Trophoblast cell (in vitro differentiated cells and primary cell): ENCODE data around the gene C17orf67.

Experiments
- DNase-seq, 2 donors: peaks; one replicate each; pipeline ENCODE4 v3.0.0-alpha.2; 2016
- H2AFZ ChIP-seq: 2 replicates; pipeline ENCODE4 v1.6.1; 2013; ENCODE audit warnings: low read length, moderate library complexity, mild to moderate bottlenecking; ENCODE audit not compliant: insufficient read depth, poor library complexity
- H2AK5ac ChIP-seq: 2 replicates; pipeline ENCODE4 v1.6.1; 2013; ENCODE audit warnings: mild to moderate bottlenecking, low read length
- H2BK120ac ChIP-seq: 2 replicates; pipeline ENCODE4 v1.6.1; 2013; ENCODE audit warnings: low read length, mild to moderate bottlenecking, moderate library complexity; ENCODE audit not compliant: insufficient read depth, poor library complexity
- H2BK12ac ChIP-seq: 2 replicates; pipeline ENCODE4 v1.6.1; 2013; ENCODE audit warnings: mild to moderate bottlenecking, low read length, moderate library complexity
- H2BK5ac ChIP-seq: 2 replicates; pipeline ENCODE4 v1.6.1; 2013; ENCODE audit warnings: low read length, low read depth, moderate library complexity, mild to moderate bottlenecking; ENCODE audit not compliant: poor library complexity
- H3K14ac ChIP-seq: 2 replicates; pipeline ENCODE4 v1.6.1; 2013; ENCODE audit warnings: mild to moderate bottlenecking, low read length
- H3K18ac ChIP-seq: 2 replicates; pipeline ENCODE4 v1.6.1; 2013; ENCODE audit warnings: mild to moderate bottlenecking, low read length
- H3K23ac ChIP-seq: 2 replicates; pipeline ENCODE4 v1.6.1; 2013; ENCODE audit warnings: low read length
- H3K27ac ChIP-seq: 2 replicates; pipeline ENCODE4 v1.5.1; 2013; ENCODE audit warnings: low read depth, mild to moderate bottlenecking, inconsistent platforms, low read length, moderate library complexity
- H3K27me3 ChIP-seq: 2 replicates; pipeline ENCODE4 v1.6.1; 2013; ENCODE audit warnings: inconsistent platforms, mild to moderate bottlenecking, low read length, moderate library complexity; ENCODE audit not compliant: insufficient read depth
- H3K36me3 ChIP-seq, 2 experiments: 1 replicate in 1 of 2; 2 replicates in 1 of 2; pipeline ENCODE4 v1.6.1; 2013; ENCODE audit warnings: low read length in 2 of 2, mild to moderate bottlenecking in 2 of 2, moderate library complexity in 1 of 2; ENCODE audit not compliant: insufficient read depth in 2 of 2, control insufficient read depth in 1 of 2
- H3K4ac ChIP-seq: 2 replicates; pipeline ENCODE4 v1.6.1; 2013; ENCODE audit warnings: low read depth, mild to moderate bottlenecking, low read length, moderate library complexity
- H3K4me1 ChIP-seq, 2 experiments: 1 replicate in 1 of 2; 2 replicates in 1 of 2; pipeline ENCODE4 v1.6.1; 2013; ENCODE audit warnings: low read length in 2 of 2, mild to moderate bottlenecking in 2 of 2, moderate library complexity in 1 of 2; ENCODE audit not compliant: insufficient read depth in 2 of 2, control insufficient read depth in 1 of 2
- H3K4me2 ChIP-seq: 2 replicates; pipeline ENCODE4 v1.6.1; 2013; ENCODE audit warnings: inconsistent platforms, mild to moderate bottlenecking, low read length, moderate library complexity
- H3K4me3 ChIP-seq: 2 replicates; pipeline ENCODE4 v1.5.1; 2013; ENCODE audit warnings: mild to moderate bottlenecking, low read depth, low read length, inconsistent platforms
- H3K79me1 ChIP-seq: one replicate; pipeline ENCODE4 v1.6.1; 2013; ENCODE audit warnings: low read length
- H3K79me2 ChIP-seq: 2 replicates; pipeline ENCODE4 v1.6.1; 2013; ENCODE audit warnings: low read length, mild to moderate bottlenecking; ENCODE audit not compliant: control insufficient read depth, insufficient read depth, poor library complexity
- H3K9ac ChIP-seq: 2 replicates; pipeline ENCODE4 v1.6.1; 2013; ENCODE audit warnings: mild to moderate bottlenecking, low read length
- H3K9me3 ChIP-seq: 2 replicates; pipeline ENCODE4 v1.6.1; 2013; ENCODE audit warnings: low read depth, mild to moderate bottlenecking, control low read depth, inconsistent platforms, low read length; ENCODE audit not compliant: insufficient read depth
- H4K12ac ChIP-seq: 2 replicates; pipeline ENCODE4 v1.6.1; 2013; ENCODE audit warnings: low read depth, mild to moderate bottlenecking, low read length, moderate library complexity
- H4K8ac ChIP-seq: 2 replicates; pipeline ENCODE4 v1.6.1; 2013; ENCODE audit warnings: low read depth, mild to moderate bottlenecking, low read length, moderate library complexity
- H4K91ac ChIP-seq: one replicate; pipeline ENCODE4 v1.6.1; 2013; ENCODE audit warnings: low read depth, mild to moderate bottlenecking, low read length, moderate library complexity
- WGBS: extraction: QIAGEN DNeasy Blood & Tissue Kit; methylation state at CpG from one replicate; pipeline ENCODE4 v1.1.7; 2013; ENCODE audit warnings: missing lambda C conversion rate; ENCODE audit not compliant: insufficient read length, insufficient coverage; ENCODE audit errors: extremely low coverage; 5-methylcytosine and 5-hydroxymethylcytosine counted together

The C17orf67 gene

GRCh38 chr17:56861899-56862298 lies 28.2 kb upstream of the C17orf67 start:
- Histone ChIP-seq H2BK120ac (no peak overlapping the region), H3K36me3 (peaks cover 1 to 6% of the 10 kb centered on the region in 2 experiments), H3K14ac (no peak overlapping the region), H2AK5ac (no peak overlapping the region), H3K4me2 (no peak overlapping the region), H3K4me1 (no peaks in the 10 kb centered on the region), H3K27me3 (no peaks in the 10 kb centered on the region), H4K12ac (no peak overlapping the region), H3K9ac (no peak overlapping the region), H3K18ac (no peak overlapping the region), H3K79me2 (no peaks in the 10 kb centered on the region), H3K23ac (no peak overlapping the region), H3K4me3 (no peak overlapping the region), H2AFZ (no peak overlapping the region), H2BK5ac (no peak overlapping the region), H4K91ac (no peak overlapping the region), H3K27ac (no peak overlapping the region), H3K9me3 (no peaks in the 10 kb centered on the region), H3K79me1 (peaks cover 1% of the 10 kb centered on the region), H3K4ac (no peak overlapping the region), H4K8ac (no peak overlapping the region), H2BK12ac (no peak overlapping the region)
- no peak for DNase-seq
- WGBS: no CpG with 5 or more reads among the region's 3 CpGs

- Histone ChIP-seq H3K18ac (no peak overlapping the region), H3K4me3 (no peak overlapping the region), H3K79me1 (no peaks in the 10 kb centered on the region), H3K14ac (no peak overlapping the region), H3K9me3 (no peaks in the 10 kb centered on the region), H3K4me2 (no peak overlapping the region), H2AFZ (no peak overlapping the region), H4K12ac (no peak overlapping the region), H3K27ac (no peak overlapping the region), H3K79me2 (no peaks in the 10 kb centered on the region), H3K4me1 (no peaks in the 10 kb centered on the region), H3K4ac (no peak overlapping the region), H2BK5ac (no peak overlapping the region), H2AK5ac (no peak overlapping the region), H3K23ac (no peak overlapping the region), H3K36me3 (peaks cover 4% of the 10 kb centered on the region in 2 experiments), H2BK120ac (no peak overlapping the region), H2BK12ac (no peak overlapping the region), H3K9ac (no peak overlapping the region), H3K27me3 (no peaks in the 10 kb centered on the region), H4K8ac (no peak overlapping the region), H4K91ac (no peak overlapping the region)
- no peak for DNase-seq
- no CpG with 5 or more reads among the region's 3 CpGs for WGBS
Observed at GRCh38 chr17:56851008-56851407, 17.3 kb upstream of the C17orf67 start.

- no peak overlapping the region for H4K12ac ChIP-seq
- H3K4me2 ChIP-seq: no peak overlapping the region
- H3K14ac ChIP-seq: no peak overlapping the region
- no peaks in the 10 kb centered on the region for H3K27me3 ChIP-seq
- H2BK12ac ChIP-seq: no peak overlapping the region
- no peak overlapping the region for H3K23ac ChIP-seq
- no peak overlapping the region for H2BK120ac ChIP-seq
- no peaks in the 10 kb centered on the region for H3K79me1 ChIP-seq
- no peak overlapping the region for H2BK5ac ChIP-seq
- no peak overlapping the region for H2AK5ac ChIP-seq
- WGBS: no CpG with 5 or more reads among the region's 2 CpGs
- H3K9ac ChIP-seq: no peak overlapping the region
- no peak overlapping the region for H3K27ac ChIP-seq
- no peak overlapping the region for H2AFZ ChIP-seq
- no peak overlapping the region for H4K8ac ChIP-seq
- H3K18ac ChIP-seq: no peak overlapping the region
- no peaks in the 10 kb centered on the region for H3K9me3 ChIP-seq
- H3K4me3 ChIP-seq: no peak overlapping the region
- H3K4ac ChIP-seq: no peak overlapping the region
- H3K36me3 ChIP-seq: peaks cover 4% of the 10 kb centered on the region in 2 experiments
- no peaks in the 10 kb centered on the region for H3K4me1 ChIP-seq
- H3K79me2 ChIP-seq: no peaks in the 10 kb centered on the region
- H4K91ac ChIP-seq: no peak overlapping the region
- DNase-seq: no peak
Observed at GRCh38 chr17:56850591-56850990, 16.9 kb upstream of the C17orf67 start.

GRCh38 chr17:56849131-56849530 lies 15.4 kb upstream of the C17orf67 start:
- Histone ChIP-seq H3K9ac (no peak overlapping the region), H3K9me3 (no peaks in the 10 kb centered on the region), H2BK120ac (no peak overlapping the region), H3K27me3 (no peaks in the 10 kb centered on the region), H4K8ac (no peak overlapping the region), H2BK5ac (no peak overlapping the region), H4K12ac (no peak overlapping the region), H3K4me2 (no peak overlapping the region), H3K36me3 (peaks cover 4% of the 10 kb centered on the region in 2 experiments), H2BK12ac (no peak overlapping the region), H2AFZ (no peak overlapping the region), H3K79me1 (no peaks in the 10 kb centered on the region), H3K18ac (no peak overlapping the region), H3K4ac (no peak overlapping the region), H3K23ac (no peak overlapping the region), H2AK5ac (no peak overlapping the region), H3K27ac (no peak overlapping the region), H3K79me2 (no peaks in the 10 kb centered on the region), H3K14ac (no peak overlapping the region), H3K4me3 (no peak overlapping the region), H3K4me1 (no peaks in the 10 kb centered on the region), H4K91ac (no peak overlapping the region)
- no peak for DNase-seq
- WGBS: no CpG with 5 or more reads among the region's 3 CpGs
